AG04450 (cell line): ENCODE data around the gene DGKZ. TPM values are rescaled to one million over a fixed set of nuclear protein-coding genes. Genes with fewer than 3 reads are reported as not detected.

Experiments
- CTCF ChIA-PET: fragments of 300-600, 350-600 bp; formaldehyde crosslinking; extraction: SDS; loops from one replicate; lab custom pipeline; 2022; ENCODE audit warnings: antibody characterized with exemption, inconsistent platforms; lab: Charles Lee
- POLR2A ChIA-PET: fragments of 350-600 bp; formaldehyde crosslinking; extraction: SDS; loops from one replicate; lab custom pipeline; 2021; ENCODE audit warnings: antibody characterized with exemption, inconsistent platforms; lab: Yijun Ruan, JAX
- DNase-seq: peaks from one replicate; pipeline ENCODE4 v3.0.0-alpha.2; 2011; ENCODE audit warnings: low read depth, low spot score
- H3K27ac ChIP-seq: one replicate; pipeline ENCODE4 v1.5.1; 2012; ENCODE audit warnings: low read depth, low read length, control low read depth
- H3K27me3 ChIP-seq: one replicate; pipeline ENCODE4 v1.6.0; 2012; ENCODE audit warnings: low read length; ENCODE audit not compliant: control insufficient read depth, insufficient read depth
- H3K4me3 ChIP-seq: 2 replicates; pipeline ENCODE4 v1.5.1; 2011; ENCODE audit warnings: mild to moderate bottlenecking, low read depth, low read length, control low read depth
- H3K9me3 ChIP-seq: 2 replicates; pipeline ENCODE4 v1.5.1; 2012; ENCODE audit warnings: low read length; ENCODE audit not compliant: control insufficient read depth, insufficient read depth
- polyA plus RNA-seq: library from polyadenylated mRNA; depleted of rRNA; stranded (reverse); fragments of >200 nt; gene quantifications from 2 replicates; pipeline ENCODE4 v1.2.3, GENCODE V29; 2011
- TF ChIP-seq, protein P1 (sequence below): IDR thresholded peaks from 2 replicates; pipeline ENCODE4 v1.5.1; 2011; ENCODE audit warnings: low read depth, low read length, control low read depth, inconsistent platforms

The DGKZ gene
- polyA plus RNA-seq, 1 experiment, result 15.8 TPM

GRCh38 chr11:46337626-46338345, 9.5 kb upstream of the DGKZ start:
- POLR2A ChIA-PET, result no interaction called here
- Histone ChIP-seq H3K9me3 (no peaks in the 10 kb centered on the region), H3K27me3 (peaks cover 22% of the 10 kb centered on the region), H3K27ac (no peak overlapping the region), H3K4me3 (no peak overlapping the region)
- CTCF ChIA-PET, result no interaction called here
- TF ChIP-seq, protein P1, sequence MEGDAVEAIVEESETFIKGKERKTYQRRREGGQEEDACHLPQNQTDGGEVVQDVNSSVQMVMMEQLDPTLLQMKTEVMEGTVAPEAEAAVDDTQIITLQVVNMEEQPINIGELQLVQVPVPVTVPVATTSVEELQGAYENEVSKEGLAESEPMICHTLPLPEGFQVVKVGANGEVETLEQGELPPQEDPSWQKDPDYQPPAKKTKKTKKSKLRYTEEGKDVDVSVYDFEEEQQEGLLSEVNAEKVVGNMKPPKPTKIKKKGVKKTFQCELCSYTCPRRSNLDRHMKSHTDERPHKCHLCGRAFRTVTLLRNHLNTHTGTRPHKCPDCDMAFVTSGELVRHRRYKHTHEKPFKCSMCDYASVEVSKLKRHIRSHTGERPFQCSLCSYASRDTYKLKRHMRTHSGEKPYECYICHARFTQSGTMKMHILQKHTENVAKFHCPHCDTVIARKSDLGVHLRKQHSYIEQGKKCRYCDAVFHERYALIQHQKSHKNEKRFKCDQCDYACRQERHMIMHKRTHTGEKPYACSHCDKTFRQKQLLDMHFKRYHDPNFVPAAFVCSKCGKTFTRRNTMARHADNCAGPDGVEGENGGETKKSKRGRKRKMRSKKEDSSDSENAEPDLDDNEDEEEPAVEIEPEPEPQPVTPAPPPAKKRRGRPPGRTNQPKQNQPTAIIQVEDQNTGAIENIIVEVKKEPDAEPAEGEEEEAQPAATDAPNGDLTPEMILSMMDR, result no peak
- no peak for DNase-seq

GRCh38 chr11:46338636-46338987, 8.7 kb upstream of the DGKZ start:
- ChIA-PET POLR2A (no interaction called here), CTCF (interaction anchor here (1.3 kb wide), 1 partner anchor 9 kb away, joined by 5 read pairs; the partner anchor contains the start of gene DGKZ)
- TF ChIP-seq, protein P1, result no peak
- Histone ChIP-seq H3K27ac (no peak overlapping the region), H3K9me3 (no peaks in the 10 kb centered on the region), H3K27me3 (peaks cover 18% of the 10 kb centered on the region), H3K4me3 (no peak overlapping the region)
- DNase-seq, result no peak

- no peak overlapping the region for H3K4me3 ChIP-seq
- ChIA-PET CTCF (interaction anchor here (1.3 to 2.0 kb wide), 2 partner anchors 8 to 100 kb away, joined by 5 to 7 read pairs; partner anchors contain the start of gene DGKZ), POLR2A (no interaction called here)
- H3K27me3 ChIP-seq, result peaks cover 13% of the 10 kb centered on the region
- TF ChIP-seq, protein P1, result no peak
- no peaks in the 10 kb centered on the region for H3K9me3 ChIP-seq
- DNase-seq, result no peak
- H3K27ac ChIP-seq, result no peak overlapping the region
Measured at GRCh38 chr11:46338988-46339666, 8.1 kb upstream of the DGKZ start.

DNA sequence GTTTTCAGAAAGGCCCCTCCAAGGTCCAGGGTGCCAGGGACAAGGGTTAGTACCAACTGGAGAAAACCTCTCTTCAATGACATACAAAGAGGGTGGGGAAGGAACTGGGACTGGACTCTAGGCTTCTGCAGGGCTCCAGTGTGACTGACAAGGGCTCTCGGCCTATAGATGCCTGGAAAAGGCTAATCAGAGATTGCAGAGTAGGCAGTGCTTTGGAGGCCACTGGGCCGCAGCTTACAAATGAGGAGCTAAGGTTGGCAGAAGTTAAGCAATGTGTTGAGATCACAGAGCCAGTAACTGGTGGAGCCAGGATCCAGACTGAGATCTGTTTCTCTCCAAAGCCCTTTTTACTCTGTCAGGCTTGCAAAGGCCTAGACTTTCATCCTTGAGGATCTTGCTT, 7.4 kb upstream of the DGKZ start:
- TF ChIP-seq, protein P1, result no peak
- no peak for DNase-seq
- ChIA-PET POLR2A (no interaction called here), CTCF (interaction anchor here (0.6 to 2.0 kb wide), 3 partner anchors 8 to 300 kb away, joined by 3 to 7 read pairs (median 5); partner anchors contain the start of gene DGKZ)
- Histone ChIP-seq H3K27ac (no peak overlapping the region), H3K4me3 (no peak overlapping the region), H3K27me3 (peaks cover 8% of the 10 kb centered on the region), H3K9me3 (no peaks in the 10 kb centered on the region)

DNA sequence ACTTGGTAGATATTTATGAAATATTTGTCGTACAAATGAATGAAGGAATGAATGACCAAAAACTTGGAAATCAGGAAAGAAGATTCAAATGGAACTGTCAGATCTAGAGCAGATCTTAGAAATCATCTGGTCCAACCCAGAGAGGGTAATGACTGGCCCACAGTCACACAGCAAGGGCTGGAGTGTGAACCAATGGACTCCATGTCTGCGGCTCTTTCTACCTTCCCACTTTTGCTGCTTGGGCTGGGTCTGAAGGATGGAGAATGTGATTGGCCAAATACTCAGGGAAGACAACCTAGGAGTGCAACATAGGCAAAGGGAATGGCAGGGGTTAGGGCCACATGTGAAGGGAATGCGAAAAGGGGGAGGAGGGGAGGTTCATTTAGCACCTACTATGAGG, 5.8 kb upstream of the DGKZ start:
- TF ChIP-seq, protein P1, result no peak
- ChIA-PET CTCF (interaction anchor here (0.9 kb wide), 1 partner anchor 27 kb away, joined by 3 read pairs; no protein-coding TSS in a partner anchor), POLR2A (no interaction called here)
- DNase-seq, result no peak
- no peak overlapping the region for H3K27ac ChIP-seq
- H3K27me3 ChIP-seq, result peaks cover 7% of the 10 kb centered on the region
- H3K4me3 ChIP-seq, result no peak overlapping the region
- no peaks in the 10 kb centered on the region for H3K9me3 ChIP-seq
